ENCODE measurements around the gene PDE8A.

DNA sequence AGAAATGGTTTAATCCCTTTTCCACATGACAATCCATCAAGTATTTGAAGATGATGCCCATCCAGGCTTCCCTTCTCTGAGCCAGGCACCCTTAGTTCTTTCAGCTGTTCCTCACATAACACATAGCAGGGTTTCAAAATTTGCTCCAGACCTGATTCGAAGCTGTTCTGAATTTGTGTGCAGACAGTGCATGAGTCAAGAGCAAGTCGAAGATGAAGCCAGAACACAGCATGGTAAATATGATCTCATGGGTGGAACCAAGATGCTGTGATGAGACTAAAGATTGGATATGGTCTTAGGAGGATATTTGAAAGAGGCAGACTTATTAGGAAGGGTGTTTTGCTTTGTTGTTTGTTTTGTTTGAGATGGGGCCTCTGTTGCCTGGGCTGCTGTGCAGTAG, 32.6 kb upstream of the PDE8A start:
- TF ChIP-seq, protein P1, sequence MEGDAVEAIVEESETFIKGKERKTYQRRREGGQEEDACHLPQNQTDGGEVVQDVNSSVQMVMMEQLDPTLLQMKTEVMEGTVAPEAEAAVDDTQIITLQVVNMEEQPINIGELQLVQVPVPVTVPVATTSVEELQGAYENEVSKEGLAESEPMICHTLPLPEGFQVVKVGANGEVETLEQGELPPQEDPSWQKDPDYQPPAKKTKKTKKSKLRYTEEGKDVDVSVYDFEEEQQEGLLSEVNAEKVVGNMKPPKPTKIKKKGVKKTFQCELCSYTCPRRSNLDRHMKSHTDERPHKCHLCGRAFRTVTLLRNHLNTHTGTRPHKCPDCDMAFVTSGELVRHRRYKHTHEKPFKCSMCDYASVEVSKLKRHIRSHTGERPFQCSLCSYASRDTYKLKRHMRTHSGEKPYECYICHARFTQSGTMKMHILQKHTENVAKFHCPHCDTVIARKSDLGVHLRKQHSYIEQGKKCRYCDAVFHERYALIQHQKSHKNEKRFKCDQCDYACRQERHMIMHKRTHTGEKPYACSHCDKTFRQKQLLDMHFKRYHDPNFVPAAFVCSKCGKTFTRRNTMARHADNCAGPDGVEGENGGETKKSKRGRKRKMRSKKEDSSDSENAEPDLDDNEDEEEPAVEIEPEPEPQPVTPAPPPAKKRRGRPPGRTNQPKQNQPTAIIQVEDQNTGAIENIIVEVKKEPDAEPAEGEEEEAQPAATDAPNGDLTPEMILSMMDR (IDR thresholded peaks at IDR 0.05), result no peak
- no peak for TF ChIP-seq POLR2A (IDR thresholded peaks at IDR 0.05)
